OCI-LY1 (cell line): ENCODE measurements around the gene RRP8.

ENCODE experiments used
- H2AFZ ChIP-seq: fragments of 200-600 bp; sonication (generic), shearing (Covaris generic); 2 replicates; pipeline ENCODE4 v1.6.0; 2014; ENCODE audit warnings: antibody characterized with exemption, mild to moderate bottlenecking, low read length
- H3F3A ChIP-seq: fragments of 200-600 bp; sonication (generic), shearing (Covaris generic); 2 replicates; pipeline ENCODE4 v1.6.0; 2014; ENCODE audit warnings: mild to moderate bottlenecking, antibody characterized with exemption, low read length, moderate library complexity; ENCODE audit not compliant: insufficient read depth
- H3K27ac ChIP-seq: fragments of 200-600 bp; sonication (generic); 2 replicates; pipeline ENCODE4 v1.5.1; 2014; ENCODE audit warnings: low read length, mixed run types, mild to moderate bottlenecking, low read depth; ENCODE audit not compliant: poor library complexity, severe bottlenecking
- H3K27me3 ChIP-seq: fragments of 200-600 bp; sonication (generic); 2 replicates; pipeline ENCODE4 v1.6.0; 2014; ENCODE audit warnings: antibody characterized with exemption, mild to moderate bottlenecking, low read length, moderate library complexity; ENCODE audit not compliant: insufficient read depth
- H3K36me3 ChIP-seq: fragments of 200-600 bp; sonication (generic); 2 replicates; pipeline ENCODE4 v1.6.1; 2014; ENCODE audit warnings: mild to moderate bottlenecking, antibody characterized with exemption, low read length, moderate library complexity, mixed read lengths; ENCODE audit not compliant: insufficient read depth
- H3K4me1 ChIP-seq: fragments of 200-600 bp; sonication (generic); 2 replicates; pipeline ENCODE4 v1.5.1; 2014; ENCODE audit warnings: mild to moderate bottlenecking, low read length, moderate library complexity; ENCODE audit not compliant: insufficient read depth, severe bottlenecking
- H3K4me2 ChIP-seq: fragments of 200-600 bp; sonication (generic), shearing (Covaris generic); 2 replicates; pipeline ENCODE4 v1.6.1; 2014; ENCODE audit warnings: low read length
- H3K4me3 ChIP-seq: fragments of 200-600 bp; sonication (generic); 2 replicates; pipeline ENCODE4 v1.5.1; 2014; ENCODE audit warnings: low read length, low read depth, mild to moderate bottlenecking, mixed read lengths; ENCODE audit not compliant: poor library complexity, severe bottlenecking
- H3K79me2 ChIP-seq: fragments of 200-600 bp; shearing (Covaris generic); 2 replicates; pipeline ENCODE4 v1.6.1; 2016; ENCODE audit warnings: mixed run types, low read length, mixed read lengths; ENCODE audit not compliant: insufficient read depth
- H3K9ac ChIP-seq: fragments of 200-600 bp; sonication (generic), shearing (Covaris generic); 2 replicates; pipeline ENCODE4 v1.6.1; 2014; ENCODE audit warnings: mild to moderate bottlenecking, low read length, mixed read lengths
- H3K9me2 ChIP-seq: fragments of 200-600 bp; sonication (generic), shearing (Covaris generic); 2 replicates; pipeline ENCODE4 v1.6.1; 2014; ENCODE audit warnings: low read depth, mild to moderate bottlenecking, low read length, mixed read lengths
- H3K9me3 ChIP-seq: fragments of 200-600 bp; shearing (Covaris generic); 2 replicates; pipeline ENCODE4 v1.6.1; 2014; ENCODE audit warnings: low read length, mixed read lengths
- H4K20me1 ChIP-seq: fragments of 200-600 bp; sonication (generic), shearing (Covaris generic); 2 replicates; pipeline ENCODE4 v1.6.0; 2016; ENCODE audit warnings: mild to moderate bottlenecking, low read length; ENCODE audit not compliant: insufficient read depth
- CTCF ChIP-seq: fragments of 200-600 bp; sonication (generic), shearing (Covaris generic); IDR thresholded peaks from 2 replicates; pipeline ENCODE4 v1.5.1; 2017; ENCODE audit warnings: mild to moderate bottlenecking, antibody characterized with exemption, low read length, moderate library complexity, mixed read lengths
- EZH2 ChIP-seq: fragments of 200-600 bp; sonication (generic), shearing (Covaris generic); IDR thresholded peaks from 2 replicates; pipeline ENCODE4 v1.8.0; 2017; ENCODE audit warnings: borderline replicate concordance, mixed run types, mild to moderate bottlenecking, antibody characterized with exemption, low read length, moderate library complexity, mixed read lengths

The RRP8 gene

DNA sequence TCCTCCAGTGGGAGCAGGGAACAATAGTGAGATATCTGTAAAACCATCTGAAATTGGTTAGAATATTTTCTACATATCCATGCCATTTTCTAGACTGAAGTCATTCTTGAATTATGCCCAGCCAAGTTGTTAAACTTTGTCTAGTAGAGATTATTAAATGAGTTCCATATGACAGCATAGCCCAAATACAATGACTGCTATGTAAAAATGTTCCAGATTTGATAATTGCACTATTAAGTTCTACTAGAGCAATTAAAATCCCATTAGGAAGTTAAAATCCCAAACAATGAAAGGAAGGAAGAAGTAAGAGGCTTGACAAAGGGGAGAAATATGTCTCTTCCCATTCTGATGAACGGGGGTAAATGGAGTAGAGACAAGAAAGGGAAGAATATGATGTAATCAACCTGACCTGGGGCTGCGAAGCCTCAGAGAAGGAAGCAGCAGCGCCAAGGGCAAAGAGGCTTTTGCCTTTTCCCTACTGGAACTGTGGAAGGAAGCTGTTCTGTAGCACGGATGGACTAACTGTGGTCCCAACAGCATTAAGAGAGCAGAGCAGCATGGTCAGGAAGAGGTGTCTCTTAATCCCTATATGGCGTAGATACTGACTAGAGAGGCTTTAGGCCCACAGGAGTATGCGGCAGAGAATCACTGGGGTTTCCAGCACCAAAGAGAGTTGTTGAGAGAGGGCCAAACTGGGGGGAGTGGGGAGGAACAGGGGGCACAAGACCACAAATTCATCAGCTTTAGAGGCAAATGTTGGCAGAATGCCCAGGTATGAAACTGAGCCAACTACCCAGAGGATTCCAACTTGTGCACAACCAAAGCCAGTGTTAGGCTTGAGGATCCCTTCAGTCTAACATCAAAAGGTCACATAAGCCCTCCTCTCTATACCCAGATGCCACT, 26.7 kb downstream of the RRP8 start:
- Histone ChIP-seq H3K36me3 (no peaks in the 10 kb centered on the region), H3K79me2 (no peaks in the 10 kb centered on the region), H3K9me3 (no peaks in the 10 kb centered on the region), H3K9ac (no peak overlapping the region), H3K27me3 (no peaks in the 10 kb centered on the region), H3K9me2 (no peaks in the 10 kb centered on the region), H2AFZ (no peak overlapping the region), H3K4me2 (no peak overlapping the region), H3F3A (no peaks in the 10 kb centered on the region), H3K27ac (no peak overlapping the region), H3K4me3 (no peak overlapping the region), H4K20me1 (no peaks in the 10 kb centered on the region), H3K4me1 (no peaks in the 10 kb centered on the region)
- TF ChIP-seq CTCF (no peak), EZH2 (no peak)

DNA sequence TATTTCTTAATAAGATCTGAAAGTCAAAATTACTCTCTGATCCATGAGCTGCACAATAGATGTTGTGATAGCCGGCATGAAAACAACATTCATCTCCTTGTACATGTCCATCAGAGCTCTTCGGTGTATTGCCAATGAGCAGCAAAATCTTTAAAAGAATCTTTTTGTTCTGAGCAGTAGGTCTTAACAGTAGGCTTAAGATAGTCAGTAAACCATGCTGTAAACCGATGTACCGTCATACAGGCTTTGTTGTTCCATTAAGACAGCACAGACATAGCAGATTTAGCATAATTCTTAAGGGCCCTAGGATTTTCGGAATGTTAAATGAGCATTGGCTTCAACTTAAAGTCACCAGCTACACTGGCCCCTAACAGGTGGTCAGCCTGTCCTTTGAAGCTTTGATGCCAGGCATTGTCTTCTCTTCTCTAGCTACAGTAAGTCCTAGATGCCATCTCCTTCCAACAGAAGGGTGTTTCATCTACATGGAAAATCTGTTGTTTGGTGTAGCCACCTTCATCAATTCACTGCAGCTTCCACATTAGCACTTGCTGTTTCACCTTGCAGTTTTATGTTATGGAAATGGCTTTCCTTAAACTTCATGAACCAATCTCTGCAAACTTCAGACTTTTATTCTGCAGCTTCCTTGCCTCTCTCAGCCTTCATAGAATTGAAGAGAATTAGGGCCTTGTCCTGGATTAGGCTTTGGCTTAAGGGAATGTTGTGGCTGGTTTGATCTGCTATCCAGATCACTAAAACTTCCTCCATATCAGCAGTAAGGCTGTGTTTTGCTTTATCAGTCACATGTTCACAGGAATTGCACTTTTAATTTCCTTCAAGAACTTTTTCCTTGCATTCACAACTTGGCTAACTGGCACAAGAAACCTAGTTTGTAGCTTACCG, 28.4 kb downstream of the RRP8 start:
- no peaks in the 10 kb centered on the region for H3K9me3 ChIP-seq
- no peak overlapping the region for H3K4me2 ChIP-seq
- no peaks in the 10 kb centered on the region for H3K4me1 ChIP-seq
- no peak overlapping the region for H3K9ac ChIP-seq
- H4K20me1 ChIP-seq = no peaks in the 10 kb centered on the region
- no peak overlapping the region for H2AFZ ChIP-seq
- H3K9me2 ChIP-seq = no peaks in the 10 kb centered on the region
- H3K4me3 ChIP-seq = no peak overlapping the region
- TF ChIP-seq CTCF (no peak), EZH2 (no peak)
- H3K27me3 ChIP-seq = no peaks in the 10 kb centered on the region
- no peaks in the 10 kb centered on the region for H3K36me3 ChIP-seq
- H3F3A ChIP-seq = no peaks in the 10 kb centered on the region
- no peak overlapping the region for H3K27ac ChIP-seq
- no peaks in the 10 kb centered on the region for H3K79me2 ChIP-seq

DNA sequence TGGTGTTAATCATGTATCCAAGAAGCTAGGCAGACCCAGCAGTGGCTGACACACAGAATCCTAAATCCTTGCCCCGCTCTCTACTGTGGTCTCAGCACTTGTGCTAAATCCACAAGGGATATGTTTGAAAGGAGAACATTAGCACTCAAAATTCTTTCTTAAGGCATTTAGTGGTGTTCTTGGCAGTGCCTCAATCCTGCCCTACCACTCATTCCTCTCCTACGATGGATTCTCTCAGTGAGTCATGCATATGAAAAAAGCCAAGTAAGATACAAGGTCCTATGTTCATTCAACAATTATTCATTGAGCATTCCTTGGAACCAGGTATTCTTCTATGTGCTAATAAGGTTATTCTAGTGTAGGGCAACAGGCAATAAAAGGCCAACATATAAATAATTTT, 31.2 kb downstream of the RRP8 start:
- no peak overlapping the region for H3K4me3 ChIP-seq
- H3K4me2 ChIP-seq = no peak overlapping the region
- no peak overlapping the region for H3K9ac ChIP-seq
- H2AFZ ChIP-seq = no peak overlapping the region
- TF ChIP-seq EZH2 (no peak), CTCF (no peak)
- H3K9me3 ChIP-seq = no peaks in the 10 kb centered on the region
- no peaks in the 10 kb centered on the region for H3K36me3 ChIP-seq
- no peaks in the 10 kb centered on the region for H3K4me1 ChIP-seq
- no peaks in the 10 kb centered on the region for H3K79me2 ChIP-seq
- no peaks in the 10 kb centered on the region for H4K20me1 ChIP-seq
- H3F3A ChIP-seq = no peaks in the 10 kb centered on the region
- H3K9me2 ChIP-seq = no peaks in the 10 kb centered on the region
- no peak overlapping the region for H3K27ac ChIP-seq
- no peaks in the 10 kb centered on the region for H3K27me3 ChIP-seq
